Stimulated activated CD4-positive, alpha-beta T cell treated with anti-CD3 and anti-CD28 coated beads, Interleukin-4, amount 100 ng/mL, for 1 hour (primary cell): ENCODE results near the gene SEC31A.
"Not testable (repeated sequence)": the region's sequence is repeated elsewhere in the genome, so short reads cannot be mapped to it uniquely, and the experiment has no call there.

Experiments
- DNase-seq: peaks from one replicate; pipeline ENCODE4 v3.0.0-alpha.2; 2020

Gene SEC31A

GRCh38 chr4:82891707-82892466 lies 934 bp upstream of the SEC31A start:
- DNase-seq: no peak

- DNase-seq: no peak
These were observed 439 bp downstream of the SEC31A start for GRCh38 chr4:82890528-82890900.

- no peak for DNase-seq
These were observed 1.7 kb downstream of the SEC31A start for GRCh38 chr4:82889287-82889686.

GRCh38 chr4:82886147-82886942 lies 4.6 kb downstream of the SEC31A start:
- no peak for DNase-seq

GRCh38 chr4:82885410-82885809 lies 5.5 kb downstream of the SEC31A start:
- DNase-seq: no peak

- DNase-seq: no peak
These were observed 22.4 kb downstream of the SEC31A start for GRCh38 chr4:82868572-82868971.

- DNase-seq: no peak
These were observed 24.1 kb downstream of the SEC31A start for GRCh38 chr4:82866706-82867385.

GRCh38 chr4:82866033-82866432 lies 24.9 kb downstream of the SEC31A start:
- not testable (repeated sequence) for DNase-seq

- no peak for DNase-seq
These were observed 25.4 kb downstream of the SEC31A start for GRCh38 chr4:82865592-82865991.

GRCh38 chr4:82864336-82864979 lies 26.5 kb downstream of the SEC31A start:
- DNase-seq: no peak

- no peak for DNase-seq
These were observed 29.4 kb downstream of the SEC31A start for GRCh38 chr4:82861529-82861928.

GRCh38 chr4:82860487-82860886 lies 30.5 kb downstream of the SEC31A start:
- not testable (repeated sequence) for DNase-seq

GRCh38 chr4:82852751-82853285 lies 38.1 kb downstream of the SEC31A start:
- no peak for DNase-seq

GRCh38 chr4:82851885-82852750 lies 38.8 kb downstream of the SEC31A start:
- no peak for DNase-seq

GRCh38 chr4:82851318-82851717 lies 39.6 kb downstream of the SEC31A start:
- no peak for DNase-seq

- no peak for DNase-seq
These were observed 40.3 kb downstream of the SEC31A start for GRCh38 chr4:82850684-82851083.

- DNase-seq: no peak
These were observed 42.2 kb downstream of the SEC31A start for GRCh38 chr4:82848706-82849105.

GRCh38 chr4:82842593-82842992 lies 48.4 kb downstream of the SEC31A start:
- DNase-seq: no peak

GRCh38 chr4:82839624-82840023 lies 51.3 kb downstream of the SEC31A start:
- no peak for DNase-seq

- no peak for DNase-seq
These were observed 57.1 kb downstream of the SEC31A start for GRCh38 chr4:82833696-82834313.

- DNase-seq: not testable (repeated sequence)
These were observed 57.9 kb downstream of the SEC31A start for GRCh38 chr4:82833060-82833459.
